ENCODE results near the gene PXDC1.

Gene PXDC1

GRCh38 chr6:3793545-3793944 is 42.0 kb upstream of the PXDC1 start:
- H3K79me2 ChIP-seq (ENCODE audit: insufficient read depth, low read depth) = no peaks in the 10 kb centered on the region
- peaks cover 18% of the 10 kb centered on the region for H3K4me1 ChIP-seq (ENCODE audit: low read depth, poor library complexity, severe bottlenecking)
- no peaks in the 10 kb centered on the region for H3K27me3 ChIP-seq (ENCODE audit: insufficient read depth, low read depth)
- 0 out of 2 replicates have a peak overlapping the region, but pooled peaks have one; percentile 59 for H2AFZ ChIP-seq (ENCODE audit: low read depth)
- no peak for TF ChIP-seq CTCF (conservative IDR thresholded peaks at IDR 0.05; ENCODE audit: low read depth, low read length)
- H4K20me1 ChIP-seq (ENCODE audit: insufficient read depth) = no peaks in the 10 kb centered on the region
- H3K4me2 ChIP-seq = peak overlapping the region; percentile 60
- H3K4me3 ChIP-seq (IDR thresholded peaks at IDR 0.05; ENCODE audit: insufficient read depth, low read depth, low read length) = no peak overlapping the region
- peak overlapping the region; percentile 49; the same call in 1 of the 2 replicates for H3K27ac ChIP-seq
- H3K36me3 ChIP-seq (ENCODE audit: insufficient read depth) = no peaks in the 10 kb centered on the region
- H3K9ac ChIP-seq = no peak overlapping the region; the same call in 1 of the 2 replicates

- Histone ChIP-seq H3K27ac (no peak overlapping the region), H4K20me1 (ENCODE audit: insufficient read depth) (no peaks in the 10 kb centered on the region), H3K4me1 (ENCODE audit: low read depth, poor library complexity, severe bottlenecking) (peaks cover 18% of the 10 kb centered on the region), H3K79me2 (ENCODE audit: insufficient read depth, low read depth) (no peaks in the 10 kb centered on the region), H3K4me3 (IDR thresholded peaks at IDR 0.05; ENCODE audit: insufficient read depth, low read depth, low read length) (no peak overlapping the region), H3K4me2 (no peak overlapping the region), H3K27me3 (ENCODE audit: insufficient read depth, low read depth) (no peaks in the 10 kb centered on the region), H3K9ac (no peak overlapping the region), H3K36me3 (ENCODE audit: insufficient read depth) (no peaks in the 10 kb centered on the region), H2AFZ (ENCODE audit: low read depth) (no peak overlapping the region)
- TF ChIP-seq CTCF (conservative IDR thresholded peaks at IDR 0.05; ENCODE audit: low read depth, low read length) = no peak
Observed at GRCh38 chr6:3791526-3792203, 40.2 kb upstream of the PXDC1 start.

GRCh38 chr6:3789896-3790558 is 38.5 kb upstream of the PXDC1 start:
- H3K4me2 ChIP-seq = no peak overlapping the region
- H3K27me3 ChIP-seq (ENCODE audit: insufficient read depth, low read depth) = no peaks in the 10 kb centered on the region
- no peak for TF ChIP-seq CTCF (conservative IDR thresholded peaks at IDR 0.05; ENCODE audit: low read depth, low read length)
- no peaks in the 10 kb centered on the region for H4K20me1 ChIP-seq (ENCODE audit: insufficient read depth)
- H3K4me3 ChIP-seq (IDR thresholded peaks at IDR 0.05; ENCODE audit: insufficient read depth, low read depth, low read length) = no peak overlapping the region
- no peak overlapping the region for H2AFZ ChIP-seq (ENCODE audit: low read depth)
- no peaks in the 10 kb centered on the region for H3K79me2 ChIP-seq (ENCODE audit: insufficient read depth, low read depth)
- no peaks in the 10 kb centered on the region for H3K36me3 ChIP-seq (ENCODE audit: insufficient read depth)
- no peak overlapping the region for H3K27ac ChIP-seq
- peaks cover 18% of the 10 kb centered on the region for H3K4me1 ChIP-seq (ENCODE audit: low read depth, poor library complexity, severe bottlenecking)
- no peak overlapping the region for H3K9ac ChIP-seq

GRCh38 chr6:3789018-3789895 is 37.7 kb upstream of the PXDC1 start:
- Histone ChIP-seq H3K79me2 (ENCODE audit: insufficient read depth, low read depth) (no peaks in the 10 kb centered on the region), H2AFZ (ENCODE audit: low read depth) (no peak overlapping the region), H3K27ac (no peak overlapping the region), H3K36me3 (ENCODE audit: insufficient read depth) (no peaks in the 10 kb centered on the region), H3K4me2 (no peak overlapping the region), H3K4me3 (IDR thresholded peaks at IDR 0.05; ENCODE audit: insufficient read depth, low read depth, low read length) (no peak overlapping the region), H4K20me1 (ENCODE audit: insufficient read depth) (no peaks in the 10 kb centered on the region), H3K27me3 (ENCODE audit: insufficient read depth, low read depth) (no peaks in the 10 kb centered on the region), H3K4me1 (ENCODE audit: low read depth, poor library complexity, severe bottlenecking) (peaks cover 13% of the 10 kb centered on the region), H3K9ac (no peak overlapping the region)
- TF ChIP-seq CTCF (conservative IDR thresholded peaks at IDR 0.05; ENCODE audit: low read depth, low read length) = no peak

All from KMS-11 (cell line).